ENCODE measurements around the gene TBX4. TPM values are rescaled to one million over a fixed set of nuclear protein-coding genes. Genes with fewer than 3 reads are reported as not detected.

The TBX4 gene
- total RNA-seq, 2 experiments from 2014 or later, result not detected

GRCh38 chr17:61470530-61471136 is 18.4 kb downstream of the TBX4 start:
- CTCF ChIA-PET, result interaction anchor here (1.1 to 2.1 kb wide), 2 partner anchors 9 to 13 kb away, joined by 3 to 6 read pairs; no protein-coding TSS in a partner anchor
- H3K9me3 Mint-ChIP-seq, result no peaks in the 10 kb centered on the region
- no peak overlapping the region for H3K4me3 Mint-ChIP-seq
- no peaks in the 10 kb centered on the region for H3K4me1 Mint-ChIP-seq
- H3K36me3 Mint-ChIP-seq (ENCODE audit: low read depth), result no peaks in the 10 kb centered on the region
- no peak overlapping the region for H3K27ac Mint-ChIP-seq
- DNase-seq, result no peak
- POLR2A ChIA-PET, result interaction anchor here (0.6 kb wide), 1 partner anchor 209 kb away, joined by 7 read pairs; no protein-coding TSS in a partner anchor
- peaks cover 7% of the 10 kb centered on the region for H3K27me3 Mint-ChIP-seq

- DNase-seq, result no peak
- Mint-ChIP-seq H3K36me3 (ENCODE audit: low read depth) (no peaks in the 10 kb centered on the region), H3K27me3 (peaks cover 8% of the 10 kb centered on the region), H3K27ac (no peak overlapping the region), H3K4me1 (no peaks in the 10 kb centered on the region), H3K4me3 (no peak overlapping the region), H3K9me3 (no peaks in the 10 kb centered on the region)
- POLR2A ChIA-PET, result no interaction called here
- CTCF ChIA-PET, result no interaction called here
These were observed 22.2 kb downstream of the TBX4 start for GRCh38 chr17:61474235-61474927.

- DNase-seq, result no peak
- Mint-ChIP-seq H3K9me3 (no peaks in the 10 kb centered on the region), H3K27me3 (peaks cover 7% of the 10 kb centered on the region), H3K27ac (no peak overlapping the region), H3K4me1 (no peaks in the 10 kb centered on the region), H3K4me3 (no peak overlapping the region), H3K36me3 (ENCODE audit: low read depth) (no peaks in the 10 kb centered on the region)
- ChIA-PET POLR2A (no interaction called here), CTCF (no interaction called here)
These were observed 22.7 kb downstream of the TBX4 start for GRCh38 chr17:61474934-61475333.

- ChIA-PET CTCF (no interaction called here), POLR2A (no interaction called here)
- Mint-ChIP-seq H3K36me3 (ENCODE audit: low read depth) (no peaks in the 10 kb centered on the region), H3K4me1 (no peaks in the 10 kb centered on the region), H3K4me3 (no peak overlapping the region), H3K9me3 (no peaks in the 10 kb centered on the region), H3K27ac (no peak overlapping the region), H3K27me3 (peaks cover 7% of the 10 kb centered on the region)
- DNase-seq, result no peak
These were observed 23.5 kb downstream of the TBX4 start for GRCh38 chr17:61475726-61476125.

GRCh38 chr17:61476476-61477203 is 24.4 kb downstream of the TBX4 start:
- no peaks in the 10 kb centered on the region for H3K9me3 Mint-ChIP-seq
- peaks cover 5% of the 10 kb centered on the region for H3K27me3 Mint-ChIP-seq
- no peaks in the 10 kb centered on the region for H3K36me3 Mint-ChIP-seq (ENCODE audit: low read depth)
- H3K4me3 Mint-ChIP-seq, result no peak overlapping the region
- ChIA-PET CTCF (no interaction called here), POLR2A (no interaction called here)
- no peak for DNase-seq
- H3K27ac Mint-ChIP-seq, result no peak overlapping the region
- H3K4me1 Mint-ChIP-seq, result no peaks in the 10 kb centered on the region

- Mint-ChIP-seq H3K36me3 (ENCODE audit: low read depth) (no peaks in the 10 kb centered on the region), H3K27ac (no peak overlapping the region), H3K4me1 (no peaks in the 10 kb centered on the region), H3K9me3 (no peaks in the 10 kb centered on the region), H3K4me3 (no peak overlapping the region), H3K27me3 (peaks cover 5% of the 10 kb centered on the region)
- CTCF ChIA-PET, result no interaction called here
- POLR2A ChIA-PET, result no interaction called here
- DNase-seq, result no peak
These were observed 25.1 kb downstream of the TBX4 start for GRCh38 chr17:61477204-61477834.

GRCh38 chr17:61478026-61478789 is 26.0 kb downstream of the TBX4 start:
- no peak for DNase-seq
- ChIA-PET CTCF (interaction anchor here (0.7 kb wide), 1 partner anchor 888 kb away, joined by 3 read pairs; no protein-coding TSS in a partner anchor), POLR2A (no interaction called here)
- Mint-ChIP-seq H3K4me1 (no peaks in the 10 kb centered on the region), H3K36me3 (ENCODE audit: low read depth) (no peaks in the 10 kb centered on the region), H3K4me3 (no peak overlapping the region), H3K27me3 (peaks cover 3% of the 10 kb centered on the region), H3K27ac (no peak overlapping the region), H3K9me3 (no peaks in the 10 kb centered on the region)

GRCh38 chr17:61478790-61479492 is 26.7 kb downstream of the TBX4 start:
- Mint-ChIP-seq H3K9me3 (no peaks in the 10 kb centered on the region), H3K4me3 (no peak overlapping the region), H3K27ac (peak overlapping the region; percentile 31), H3K4me1 (no peaks in the 10 kb centered on the region), H3K36me3 (ENCODE audit: low read depth) (no peaks in the 10 kb centered on the region), H3K27me3 (peaks cover 3% of the 10 kb centered on the region)
- DNase-seq, result no peak
- POLR2A ChIA-PET, result no interaction called here
- CTCF ChIA-PET, result no interaction called here

- no peak for DNase-seq
- POLR2A ChIA-PET, result no interaction called here
- CTCF ChIA-PET, result interaction anchor here (0.8 kb wide), 1 partner anchor 29 kb away, joined by 3 read pairs; no protein-coding TSS in a partner anchor
- Mint-ChIP-seq H3K9me3 (no peaks in the 10 kb centered on the region), H3K27ac (peak overlapping the region; percentile 31), H3K36me3 (ENCODE audit: low read depth) (no peaks in the 10 kb centered on the region), H3K4me3 (no peak overlapping the region), H3K27me3 (peaks cover 3% of the 10 kb centered on the region), H3K4me1 (no peaks in the 10 kb centered on the region)
These were observed 27.5 kb downstream of the TBX4 start for GRCh38 chr17:61479493-61480413.

GRCh38 chr17:61480414-61480807 is 28.2 kb downstream of the TBX4 start:
- POLR2A ChIA-PET, result no interaction called here
- H3K27ac Mint-ChIP-seq, result no peak overlapping the region
- H3K9me3 Mint-ChIP-seq, result no peaks in the 10 kb centered on the region
- H3K4me3 Mint-ChIP-seq, result no peak overlapping the region
- no peak for DNase-seq
- peaks cover 3% of the 10 kb centered on the region for H3K27me3 Mint-ChIP-seq
- CTCF ChIA-PET, result interaction anchor here (0.8 kb wide), 1 partner anchor 29 kb away, joined by 3 read pairs; no protein-coding TSS in a partner anchor
- no peaks in the 10 kb centered on the region for H3K36me3 Mint-ChIP-seq (ENCODE audit: low read depth)
- no peaks in the 10 kb centered on the region for H3K4me1 Mint-ChIP-seq

- ChIA-PET POLR2A (no interaction called here), CTCF (no interaction called here)
- H3K4me3 Mint-ChIP-seq, result no peak overlapping the region
These were observed 29.2 kb downstream of the TBX4 start for GRCh38 chr17:61481421-61481820.

More at GRCh38 chr17:61481421-61481820, 29.2 kb downstream of the TBX4 start:
- no peaks in the 10 kb centered on the region for H3K27me3 Mint-ChIP-seq
- no peaks in the 10 kb centered on the region for H3K36me3 Mint-ChIP-seq (ENCODE audit: low read depth)
- no peaks in the 10 kb centered on the region for H3K9me3 Mint-ChIP-seq
- no peaks in the 10 kb centered on the region for H3K4me1 Mint-ChIP-seq
- H3K27ac Mint-ChIP-seq, result no peak overlapping the region
- DNase-seq, result no peak
